ENCODE results near the gene WHRN. TPM values are rescaled to one million over a fixed set of nuclear protein-coding genes. Genes with fewer than 3 reads are reported as not detected.

Gene WHRN
- polyA plus RNA-seq, 3 donors: 7.3 to 17.2 (median 10.2) TPM

DNA sequence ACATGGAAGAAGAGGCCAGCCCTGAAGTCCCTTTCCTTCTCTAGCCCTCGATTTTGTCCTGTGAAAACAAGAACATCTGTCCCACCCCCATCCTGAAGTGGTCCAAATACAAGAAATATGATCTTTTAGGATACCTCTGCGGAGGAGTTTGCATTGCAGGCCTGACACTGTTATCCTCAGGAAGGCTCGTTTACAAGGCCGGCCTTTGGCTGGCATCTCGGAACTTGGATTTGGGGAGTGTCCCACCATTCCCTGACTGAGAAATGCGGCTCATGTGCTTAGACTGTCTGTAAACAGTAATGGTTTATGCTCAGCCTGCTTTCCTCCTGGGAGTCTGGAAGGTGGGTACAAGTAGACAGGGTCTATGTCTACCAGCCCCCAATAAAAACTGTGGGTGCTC is 26.4 kb downstream of the WHRN start:
- DNase-seq (ENCODE audit: extremely low read depth in 1 of 11, low read depth in 9 of 11, low spot score in 4 of 11): no peak

DNA sequence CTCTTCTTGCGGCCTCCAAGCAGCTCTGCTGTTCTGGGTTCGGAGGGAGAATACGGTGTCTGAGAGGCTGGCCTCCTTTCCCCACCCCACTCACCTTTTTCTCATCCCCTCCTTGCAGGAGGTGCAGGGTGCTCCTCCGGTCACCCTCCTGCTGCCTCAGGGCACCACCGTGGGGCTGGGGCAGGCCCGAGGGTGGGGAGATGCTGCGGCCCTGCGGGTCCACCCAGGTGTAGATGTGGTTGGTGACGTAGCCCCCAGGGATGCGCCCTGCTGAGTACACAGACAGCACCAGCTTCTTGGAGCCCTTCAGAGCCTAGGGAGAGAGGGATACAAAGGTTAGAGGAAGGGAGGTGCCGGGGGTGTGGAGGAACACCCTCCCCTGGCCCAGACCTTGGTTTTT is 26.8 kb downstream of the WHRN start:
- DNase-seq (ENCODE audit: extremely low read depth in 1 of 11, low read depth in 9 of 11, low spot score in 4 of 11): no peak

DNA sequence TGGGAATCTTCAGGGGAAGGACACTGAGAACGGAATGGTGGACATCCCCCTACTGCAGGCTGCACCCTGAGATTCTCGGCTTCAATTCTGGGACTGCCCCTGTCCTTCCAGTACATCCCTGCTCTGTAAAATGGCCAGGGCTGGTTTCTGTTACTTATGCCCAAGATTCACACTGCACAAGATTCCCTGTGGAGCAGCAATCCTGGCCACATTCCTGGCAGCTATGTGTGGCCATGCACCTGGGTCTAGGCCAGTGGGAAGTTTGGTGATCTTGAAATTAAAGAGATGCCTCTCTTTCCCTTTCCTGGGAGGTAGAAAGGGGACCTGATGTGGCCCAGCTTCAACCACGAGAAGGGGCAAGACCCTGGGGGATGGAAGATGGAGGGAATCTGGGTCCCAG is 27.6 kb downstream of the WHRN start:
- no peak for DNase-seq (ENCODE audit: extremely low read depth in 1 of 11, low read depth in 9 of 11, low spot score in 4 of 11)

DNA sequence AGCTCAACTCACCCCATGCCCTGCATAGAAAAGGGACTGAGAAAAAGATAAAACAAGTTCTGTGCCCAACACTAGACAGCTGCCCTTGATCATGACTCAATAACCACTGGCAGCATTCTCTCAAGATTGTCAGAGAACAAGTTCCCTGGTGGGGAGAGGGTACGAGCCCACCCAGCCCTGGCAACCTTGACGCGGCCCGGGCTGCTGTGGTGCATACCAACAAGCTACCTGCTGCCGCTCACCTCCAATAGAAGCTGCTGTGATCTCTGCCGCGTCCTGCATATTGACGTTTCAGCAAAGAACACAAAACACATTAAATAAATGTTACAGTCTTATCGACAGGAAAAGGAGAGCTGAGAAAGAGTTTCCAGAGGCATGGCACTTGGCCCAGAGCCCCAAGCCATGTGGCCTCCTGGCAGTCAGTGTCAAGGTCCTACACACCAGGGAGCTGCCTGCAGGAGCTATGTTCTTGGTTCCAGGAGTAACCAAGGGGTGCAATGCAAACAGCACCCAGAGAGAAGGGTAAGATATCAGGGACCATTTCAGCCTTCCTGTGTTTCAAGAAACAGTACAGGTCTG is 28.3 kb downstream of the WHRN start:
- no peak for DNase-seq (ENCODE audit: extremely low read depth in 1 of 11, low read depth in 9 of 11, low spot score in 4 of 11)

DNA sequence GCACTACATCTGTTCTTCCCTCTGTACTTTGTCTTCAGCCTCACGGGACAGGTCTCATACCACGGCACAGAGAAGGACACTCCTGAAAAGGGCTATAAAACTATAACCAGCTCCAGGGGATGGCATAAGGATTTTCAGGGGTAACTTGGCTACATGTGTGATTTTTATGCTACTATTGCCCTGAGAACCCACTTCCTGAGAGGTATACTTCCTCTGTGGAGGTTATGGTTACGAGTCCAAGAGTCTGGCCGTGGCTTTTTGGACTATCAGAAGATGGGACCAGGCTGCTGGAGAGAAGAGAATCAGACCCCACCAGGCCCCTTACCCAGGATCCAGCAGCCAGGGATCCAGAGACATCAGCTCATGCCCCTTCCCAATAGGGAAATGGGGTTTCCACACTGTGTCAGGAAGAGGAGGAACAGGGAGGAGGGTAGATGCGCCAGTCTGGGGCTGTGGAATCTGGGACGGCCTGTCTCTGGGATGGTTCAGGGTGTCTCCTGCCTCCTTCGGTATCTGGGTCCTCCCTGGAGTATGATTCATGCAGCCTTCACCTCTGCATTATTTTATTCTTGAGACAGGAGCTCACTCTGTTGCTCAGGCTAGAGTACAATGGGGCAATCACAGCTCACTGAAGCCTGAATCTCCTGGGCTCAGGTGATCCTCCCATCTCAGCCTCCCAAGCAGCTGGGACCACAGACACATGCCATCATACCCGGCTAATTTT is 29.7 kb downstream of the WHRN start:
- DNase-seq (ENCODE audit: extremely low read depth in 1 of 11, low read depth in 9 of 11, low spot score in 4 of 11): no peak

DNA sequence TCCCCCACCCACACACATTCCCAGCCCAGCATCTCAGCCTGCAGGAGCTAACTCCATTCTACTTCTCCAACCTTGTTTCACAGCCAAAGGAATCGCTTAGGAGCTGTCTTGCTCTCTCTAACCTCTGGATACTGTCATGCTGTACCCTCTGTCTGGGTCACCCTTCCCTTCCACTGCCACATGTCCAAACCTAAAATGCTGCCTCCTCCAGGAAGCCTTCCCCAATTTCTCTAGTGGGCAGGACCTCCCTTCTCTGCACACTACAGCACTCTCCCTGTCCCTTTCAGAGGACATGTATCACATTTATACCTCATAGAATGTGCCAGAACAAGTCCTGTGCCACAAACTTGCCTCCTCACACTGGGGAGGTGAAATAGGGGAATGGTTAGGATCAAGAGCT is 30.8 kb downstream of the WHRN start:
- DNase-seq (ENCODE audit: extremely low read depth in 1 of 11, low read depth in 9 of 11, low spot score in 4 of 11): no peak

DNA sequence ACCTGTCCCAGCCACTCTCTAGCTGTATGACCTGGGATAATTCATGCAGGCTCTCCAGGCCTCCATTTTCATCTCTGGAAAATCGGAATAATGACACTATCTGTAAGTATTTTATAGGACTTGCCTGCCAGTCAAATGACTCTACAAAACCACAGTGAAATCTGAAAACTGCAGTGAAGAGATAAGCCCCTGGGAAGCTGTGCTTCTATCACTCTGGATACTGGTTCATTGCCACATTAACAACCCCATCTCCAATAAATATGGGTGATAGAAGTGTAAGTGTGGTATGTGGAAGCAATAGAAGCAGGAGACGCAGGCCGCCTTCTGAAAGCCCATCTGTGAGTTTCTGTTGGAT is 31.8 kb downstream of the WHRN start:
- no peak for DNase-seq (ENCODE audit: extremely low read depth in 1 of 11, low read depth in 9 of 11, low spot score in 4 of 11)

DNA sequence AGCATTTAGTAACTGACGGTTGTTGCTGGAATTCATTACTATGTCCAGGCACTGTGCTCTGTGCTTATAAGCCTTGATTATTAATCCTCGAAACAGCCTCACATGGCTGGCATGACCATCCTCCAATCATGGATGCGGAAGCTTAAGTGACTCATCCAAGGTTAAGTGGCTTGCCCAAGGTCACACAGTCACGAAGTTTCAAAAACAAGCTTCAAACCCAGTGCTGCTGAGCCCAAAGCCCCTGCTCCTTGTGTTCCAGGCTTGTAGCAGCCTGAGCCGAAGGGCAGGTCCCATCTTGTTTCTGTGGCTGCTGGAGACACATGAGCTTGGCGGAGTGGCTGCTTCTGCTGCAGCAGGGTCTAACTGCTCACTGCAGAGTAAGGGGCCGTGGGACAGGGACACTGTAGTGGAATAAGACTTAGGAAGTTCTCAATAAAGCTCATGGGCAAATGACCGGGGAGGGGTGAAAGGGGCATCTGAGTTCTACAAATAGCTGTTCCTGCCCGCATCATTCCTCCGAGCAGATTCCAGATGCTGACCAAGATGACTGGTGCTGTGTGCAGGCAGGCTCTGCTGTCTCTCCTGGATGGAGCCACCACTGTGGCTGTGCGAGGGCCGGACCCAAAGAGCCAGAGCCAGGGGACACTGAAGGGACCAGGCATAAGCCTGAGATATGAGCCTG is 32.4 kb downstream of the WHRN start:
- no peak for DNase-seq (ENCODE audit: extremely low read depth in 1 of 11, low read depth in 9 of 11, low spot score in 4 of 11)

DNA sequence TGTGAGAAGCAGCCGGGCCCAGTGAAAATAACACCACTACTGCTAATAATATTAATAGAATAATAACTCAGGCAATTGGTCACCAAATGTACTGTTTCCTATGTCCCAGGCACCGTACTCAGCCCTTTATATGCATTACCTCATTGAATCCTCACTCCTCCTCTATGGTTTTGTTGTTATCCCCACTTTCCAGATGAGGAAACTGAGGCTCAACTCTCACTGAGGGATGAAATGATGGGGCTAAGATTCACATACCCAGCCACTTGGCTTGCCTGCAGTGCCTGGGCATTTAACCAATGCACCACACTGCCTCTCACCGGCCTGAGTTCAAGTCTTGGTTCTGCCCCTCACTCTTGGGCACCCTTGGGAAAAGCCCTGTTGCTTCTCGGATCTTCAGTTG is 34.1 kb downstream of the WHRN start:
- DNase-seq (ENCODE audit: extremely low read depth in 1 of 11, low read depth in 9 of 11, low spot score in 4 of 11): no peak

DNA sequence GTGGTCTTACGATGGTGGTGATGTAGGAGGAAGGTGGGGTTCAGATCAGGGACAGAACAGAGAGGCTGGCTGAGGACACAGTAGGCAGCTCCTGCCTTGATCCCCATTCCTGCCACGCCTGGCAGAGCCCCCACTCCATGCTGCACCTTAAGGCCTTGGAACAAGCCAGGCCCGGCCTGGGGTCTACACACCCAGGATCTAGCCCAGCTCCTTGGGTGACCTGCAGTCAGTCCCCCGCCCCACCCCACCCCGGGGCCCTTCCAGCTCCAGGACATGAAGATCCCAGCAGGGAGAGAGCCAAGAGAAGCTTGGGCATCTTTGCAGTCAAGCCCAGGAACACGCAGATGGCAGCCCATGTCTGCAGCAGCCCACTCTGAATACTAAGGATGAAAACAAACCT is 34.7 kb downstream of the WHRN start:
- DNase-seq (ENCODE audit: extremely low read depth in 1 of 11, low read depth in 9 of 11, low spot score in 4 of 11): no peak

DNA sequence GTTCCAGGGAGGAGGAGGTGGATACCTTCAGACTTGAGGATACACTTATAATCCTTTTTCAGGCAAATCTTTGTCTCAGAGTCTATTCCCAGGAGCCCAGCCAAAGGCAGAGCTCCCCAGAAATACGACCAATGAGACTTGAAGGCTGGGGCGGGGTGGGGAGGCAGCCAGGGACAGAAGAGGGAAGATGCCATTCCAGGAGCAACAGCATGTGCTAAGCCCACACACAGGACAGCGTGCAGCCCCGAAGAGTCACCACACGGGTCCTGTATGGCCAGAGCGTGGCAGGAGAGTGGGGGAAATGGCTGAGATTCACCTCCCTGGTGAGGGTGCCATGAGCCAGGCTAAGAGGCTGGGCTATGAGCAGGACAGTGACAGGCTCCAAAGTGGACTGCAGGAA is 35.2 kb downstream of the WHRN start:
- DNase-seq (ENCODE audit: extremely low read depth in 1 of 11, low read depth in 9 of 11, low spot score in 4 of 11): no peak

DNA sequence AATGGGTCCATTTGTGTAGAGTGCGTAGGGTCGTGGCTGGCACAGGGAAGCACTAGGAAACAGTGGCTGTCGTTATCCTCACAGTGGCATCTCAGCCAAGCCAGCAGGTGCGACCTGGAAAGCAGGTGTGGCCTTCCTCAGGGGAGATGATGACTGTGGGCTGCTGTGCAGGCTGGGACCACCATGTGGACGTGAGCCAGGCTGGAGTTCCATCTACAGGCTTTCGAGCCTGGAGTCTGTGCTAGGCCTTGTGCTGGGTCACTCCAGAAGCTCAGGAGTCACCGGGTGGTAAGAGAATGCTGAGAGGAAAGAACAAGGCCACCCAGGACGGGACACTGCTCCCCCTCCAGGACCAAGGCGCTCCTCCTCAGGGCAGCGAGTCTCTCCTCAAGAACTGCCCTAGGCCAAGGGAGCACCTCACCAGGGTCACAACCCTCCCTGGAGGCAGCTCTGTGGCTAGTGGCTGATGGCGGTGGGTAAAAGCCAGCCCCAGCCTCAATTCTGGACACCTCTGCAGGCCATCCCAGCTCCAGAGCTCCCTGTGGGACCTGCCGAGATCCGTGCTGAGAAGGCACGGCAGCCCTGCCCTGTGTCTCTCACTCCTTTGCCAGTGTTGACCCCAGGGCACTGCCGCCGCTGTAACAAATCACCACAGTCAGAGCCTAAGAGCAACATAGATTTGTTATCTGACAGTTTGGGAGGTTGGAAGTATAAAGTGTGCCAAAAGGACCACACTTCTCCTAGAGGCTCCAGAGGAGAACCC is 36.0 kb downstream of the WHRN start:
- no peak for DNase-seq (ENCODE audit: extremely low read depth in 1 of 11, low read depth in 9 of 11, low spot score in 4 of 11)

DNA sequence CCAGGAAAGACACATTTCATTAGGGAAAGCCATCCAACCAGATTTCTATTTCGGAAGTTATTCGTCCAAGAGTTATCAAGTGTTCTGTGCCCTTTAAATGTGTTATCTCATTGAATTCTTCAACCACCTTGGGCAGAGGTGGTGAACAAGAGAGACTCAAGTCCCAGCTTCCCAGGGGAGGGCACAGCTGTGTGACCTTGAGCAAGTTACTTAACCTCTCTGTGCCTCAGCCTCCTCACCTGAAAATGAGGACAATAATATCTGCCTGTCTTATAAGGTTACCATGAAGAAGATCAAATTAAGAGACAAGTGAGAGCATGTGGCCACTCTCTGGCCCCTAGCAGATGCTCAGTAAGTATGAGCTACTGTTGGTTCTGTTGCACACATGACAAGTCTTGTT is 37.4 kb downstream of the WHRN start:
- no peak for DNase-seq (ENCODE audit: extremely low read depth in 1 of 11, low read depth in 9 of 11, low spot score in 4 of 11)

DNA sequence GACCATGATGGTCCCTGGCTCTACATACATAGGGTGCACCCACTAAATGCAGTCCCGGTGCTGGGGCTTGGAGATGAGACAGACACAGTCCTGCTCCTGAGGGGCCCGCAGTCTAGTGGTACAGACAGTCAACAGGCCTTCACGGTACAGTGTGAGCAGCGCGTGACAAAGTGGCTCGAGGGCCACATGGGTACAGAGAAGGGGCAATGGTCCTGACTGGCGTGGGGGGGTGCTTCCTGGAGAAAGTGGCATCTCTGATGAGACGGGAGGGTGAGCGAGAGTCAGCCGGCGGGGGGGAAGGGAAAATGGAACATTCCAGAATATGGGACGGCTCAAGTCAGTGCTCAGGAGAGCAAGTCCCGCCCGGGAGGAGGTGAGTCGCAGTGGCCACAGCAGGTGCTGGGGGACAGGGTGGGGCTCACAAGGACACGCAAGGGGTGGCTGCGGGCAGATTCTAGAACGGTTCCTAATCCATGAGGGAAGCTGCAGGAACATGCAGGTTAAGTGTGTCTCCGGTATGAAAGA is 38.0 kb downstream of the WHRN start:
- DNase-seq (ENCODE audit: extremely low read depth in 1 of 11, low read depth in 9 of 11, low spot score in 4 of 11): no peak

DNA sequence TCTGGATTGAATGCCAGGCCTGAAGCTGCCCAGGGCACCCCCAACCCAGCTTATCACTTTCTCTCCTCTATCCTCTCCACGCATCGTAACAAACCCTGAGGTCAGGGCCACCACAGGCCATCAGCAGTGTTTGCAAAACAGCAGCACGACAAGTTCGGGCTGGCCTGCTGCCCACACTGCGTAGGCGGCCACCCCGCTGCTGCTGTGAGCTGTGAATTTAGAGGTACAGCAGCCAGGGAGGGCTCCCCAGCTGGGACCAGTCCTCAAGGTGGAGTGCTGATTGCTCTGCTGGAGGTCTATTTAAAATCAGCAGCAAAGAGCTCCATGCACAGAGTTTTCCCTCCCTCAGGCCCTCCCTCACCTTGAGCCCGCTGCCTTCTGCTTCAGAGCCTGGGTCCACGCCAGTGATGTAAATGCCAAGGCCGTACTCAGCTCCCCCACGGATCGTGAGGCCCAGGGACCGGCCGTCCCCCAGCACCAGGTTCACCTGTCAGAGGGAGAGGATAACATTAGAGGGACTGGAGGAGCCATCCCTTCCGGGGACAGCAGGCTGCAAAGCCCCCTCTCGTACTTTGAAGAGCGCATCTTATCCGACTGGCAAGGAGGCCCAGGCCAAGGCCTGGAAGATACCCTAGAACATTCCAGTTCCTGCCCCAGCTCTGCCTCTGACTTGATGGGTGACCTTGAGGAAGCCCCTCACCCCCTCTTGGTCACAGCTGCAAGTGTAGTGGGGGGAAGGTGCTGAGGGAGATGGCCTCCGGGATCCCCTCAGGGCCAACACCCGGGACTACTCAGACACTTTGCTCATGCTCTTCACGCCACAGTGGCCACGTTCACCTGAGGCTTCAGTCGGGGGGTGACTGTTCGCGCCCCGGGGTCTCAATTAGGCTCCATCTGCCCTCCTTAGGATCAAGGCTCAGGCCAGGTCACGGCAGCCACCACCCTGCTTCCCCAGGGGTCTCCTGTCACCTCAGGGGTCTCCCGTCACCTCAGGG is 39.1 kb downstream of the WHRN start:
- no peak for DNase-seq (ENCODE audit: extremely low read depth in 1 of 11, low read depth in 9 of 11, low spot score in 4 of 11)

DNA sequence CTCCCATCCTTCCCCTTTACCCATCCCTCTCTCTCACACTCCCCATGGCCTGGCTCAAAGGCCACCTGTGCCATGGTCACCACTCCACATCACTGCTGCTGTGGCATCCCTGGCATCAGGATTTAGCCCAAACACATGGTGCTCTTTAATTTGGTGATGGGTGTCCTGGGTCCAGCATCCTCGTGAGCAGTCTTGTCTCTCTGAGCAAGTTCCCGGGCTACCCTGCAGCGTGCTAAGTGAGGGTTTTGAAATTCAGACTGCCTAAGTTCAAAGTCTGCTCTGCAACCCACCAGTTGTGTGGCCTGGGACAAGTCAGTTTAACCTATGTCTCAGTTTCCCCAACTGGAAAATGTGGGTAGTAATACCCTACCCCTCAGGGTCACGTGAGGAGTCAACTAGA is 39.9 kb downstream of the WHRN start:
- no peak for DNase-seq (ENCODE audit: extremely low read depth in 1 of 11, low read depth in 9 of 11, low spot score in 4 of 11)

DNA sequence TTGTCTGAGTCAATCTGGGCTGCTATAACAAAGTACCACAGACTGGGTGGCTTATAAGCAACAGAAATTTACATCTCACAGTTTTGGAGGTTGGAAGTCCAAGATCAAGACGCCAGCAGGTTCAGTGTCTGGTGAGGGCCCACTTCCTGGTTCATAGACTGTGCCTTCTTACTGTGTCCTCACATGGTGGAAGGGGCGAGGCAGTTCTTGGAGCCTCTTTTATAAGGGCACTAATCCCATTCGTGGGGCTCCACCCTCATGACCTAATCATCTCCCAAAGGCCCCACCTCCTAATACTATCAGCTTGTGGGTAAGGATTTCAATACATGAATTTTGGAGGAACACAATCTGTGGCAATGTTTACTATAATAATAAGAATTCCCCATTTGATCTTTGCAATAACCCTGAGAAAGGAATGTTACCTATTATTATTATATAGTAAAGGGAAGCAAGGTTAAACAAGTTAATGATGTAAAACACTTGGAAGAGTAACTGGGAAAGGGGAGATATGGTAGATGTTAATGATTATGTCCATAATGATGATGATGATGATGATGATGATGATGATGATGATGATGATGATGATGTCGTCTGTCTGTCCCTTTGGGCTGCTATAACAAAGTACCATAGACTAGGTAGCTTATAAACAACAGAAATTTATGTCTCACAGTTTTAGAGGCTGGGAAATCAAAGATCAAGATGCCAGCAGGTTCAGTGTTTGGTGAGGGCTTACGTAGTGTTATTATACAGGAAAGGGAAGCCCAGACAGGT is 40.8 kb downstream of the WHRN start:
- DNase-seq (ENCODE audit: extremely low read depth in 1 of 11, low read depth in 9 of 11, low spot score in 4 of 11): no peak

DNA sequence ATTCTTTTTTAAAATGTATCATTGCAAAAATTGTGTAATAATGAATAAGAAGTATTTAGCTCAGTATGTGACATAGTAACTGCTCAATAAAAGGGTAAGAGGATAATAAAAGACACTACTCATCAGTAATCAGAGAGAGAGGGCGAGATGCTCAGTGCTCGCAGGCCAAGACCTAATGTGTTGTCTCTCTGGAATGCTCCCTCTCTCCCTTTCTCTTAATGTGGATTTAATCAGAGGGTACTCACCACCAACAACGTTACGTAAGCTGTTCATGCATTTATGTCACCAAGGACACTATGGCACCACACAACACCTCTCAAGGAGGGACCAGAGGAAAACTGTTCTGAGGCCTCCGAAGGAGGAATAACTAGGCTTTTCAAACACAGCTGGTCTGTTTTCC is 42.5 kb downstream of the WHRN start:
- no peak for DNase-seq (ENCODE audit: extremely low read depth in 1 of 11, low read depth in 9 of 11, low spot score in 4 of 11)
